ENCODE data around the gene HECTD2.
"Not testable (repeated sequence)": the region's sequence is repeated elsewhere in the genome, so short reads cannot be mapped to it uniquely, and the experiment has no call there.

Gene HECTD2

DNA sequence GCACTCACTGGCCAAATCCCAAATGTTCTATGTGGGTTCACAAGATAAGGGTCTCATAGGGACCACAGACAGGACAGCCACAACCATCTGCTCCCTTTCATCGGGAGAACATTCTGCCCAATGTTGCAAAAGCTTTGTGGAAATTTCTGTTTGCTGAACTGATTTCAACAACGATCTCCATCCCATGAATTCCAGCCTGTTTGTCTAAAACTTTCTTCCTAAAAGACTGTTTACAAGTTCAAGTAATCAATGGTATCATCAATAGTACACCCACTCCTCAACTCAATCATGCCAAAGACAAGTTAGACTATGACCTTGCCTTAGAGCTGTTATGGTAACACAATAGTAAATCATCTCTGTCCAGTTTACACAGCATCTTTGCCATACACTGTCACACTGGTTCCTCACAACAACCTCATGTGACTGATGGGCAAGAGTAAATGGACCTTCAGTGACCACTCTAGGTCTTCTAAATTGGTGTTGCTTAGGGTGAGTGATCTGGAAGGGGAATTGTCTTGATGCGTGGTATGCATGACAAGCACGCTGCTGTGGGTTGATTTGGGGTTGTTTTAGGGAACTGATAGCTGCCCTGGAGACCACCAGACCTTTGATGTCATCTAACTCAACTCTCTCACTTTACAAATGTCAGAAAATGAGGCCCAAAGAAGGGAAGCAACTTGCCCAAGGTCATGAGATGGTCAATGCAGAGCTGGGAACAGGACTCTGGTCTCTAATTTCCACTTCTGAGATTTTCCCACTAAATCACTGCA, 127.7 kb downstream of the HECTD2 start:
- DNase-seq (ENCODE audit: low read depth), result no peak

DNA sequence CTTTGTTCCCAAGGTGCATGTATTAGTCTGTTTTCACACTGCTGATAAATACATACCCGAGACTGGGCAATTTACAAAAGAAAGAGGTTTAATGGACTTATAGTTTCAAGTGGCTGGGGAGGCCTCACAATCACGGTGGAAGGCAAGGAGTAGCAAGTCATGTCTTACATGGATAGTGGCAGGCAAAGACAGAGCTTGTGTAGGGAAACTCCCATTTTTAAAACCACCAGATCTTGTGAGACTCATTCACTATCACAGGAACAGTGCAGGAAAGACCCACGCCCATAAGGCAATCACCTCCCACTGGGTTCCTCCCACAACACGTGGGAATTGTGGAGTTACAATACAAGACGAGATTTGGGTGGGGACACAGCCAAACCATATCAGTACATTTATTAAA, 129.8 kb downstream of the HECTD2 start:
- DNase-seq (ENCODE audit: low read depth), result no peak

DNA sequence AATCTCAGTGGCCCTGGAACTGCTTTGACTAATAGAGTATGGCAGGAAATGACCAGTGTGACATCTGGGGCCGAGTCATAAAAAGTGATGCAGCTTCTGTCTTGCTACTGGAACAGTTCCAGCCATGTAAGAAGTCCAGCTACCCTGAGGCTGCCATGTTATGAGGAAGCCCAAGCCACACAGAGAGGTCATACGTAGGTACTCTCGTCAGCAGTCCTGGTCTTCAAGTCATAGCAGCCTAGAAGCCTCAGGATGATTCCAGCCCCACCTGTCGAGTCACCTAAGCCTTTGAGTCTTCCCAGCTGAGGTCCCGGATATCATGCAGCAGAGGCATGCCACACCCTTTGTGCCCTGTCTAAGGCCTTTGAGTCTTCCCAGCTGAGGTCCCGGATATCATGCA, 130.6 kb downstream of the HECTD2 start:
- DNase-seq (ENCODE audit: low read depth), result no peak

DNA sequence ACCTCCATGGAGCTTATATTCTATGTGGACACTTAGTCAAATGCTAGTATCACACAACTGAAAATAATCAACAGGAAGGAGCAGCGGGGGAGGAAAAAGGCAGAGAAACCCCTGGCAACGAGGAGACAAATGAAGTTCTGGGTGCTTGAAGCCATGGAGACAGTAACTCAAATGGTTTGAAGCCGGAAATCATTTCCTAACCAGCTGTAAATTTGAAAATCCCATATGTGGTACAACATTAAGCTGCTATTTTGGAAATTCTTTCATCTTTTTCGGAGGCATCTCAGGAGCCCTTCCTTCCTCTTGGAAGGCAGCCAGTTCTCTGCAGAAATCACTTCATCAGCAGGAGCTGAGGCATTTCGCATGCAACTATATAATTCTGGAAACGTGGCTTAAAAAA, 131.3 kb downstream of the HECTD2 start:
- no peak for DNase-seq (ENCODE audit: low read depth)

DNA sequence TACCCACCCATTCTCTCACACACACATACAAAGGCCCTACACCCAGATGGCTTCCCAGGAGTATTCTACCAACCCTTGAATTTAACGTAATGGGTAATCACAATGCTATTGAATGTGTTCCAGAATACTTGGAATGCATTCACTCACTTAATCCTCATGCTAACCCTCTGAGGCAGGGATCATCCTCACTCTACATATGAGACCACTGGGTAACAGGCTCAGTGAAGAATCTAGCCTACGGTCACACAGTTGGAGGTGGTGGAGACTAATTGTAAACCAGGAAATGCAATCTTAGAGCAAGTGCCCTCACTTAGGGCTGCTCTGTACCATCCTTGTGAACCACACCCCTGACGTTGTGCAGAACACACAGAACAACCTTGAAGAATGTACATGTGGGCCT, 135.2 kb downstream of the HECTD2 start:
- DNase-seq (ENCODE audit: low read depth), result no peak

DNA sequence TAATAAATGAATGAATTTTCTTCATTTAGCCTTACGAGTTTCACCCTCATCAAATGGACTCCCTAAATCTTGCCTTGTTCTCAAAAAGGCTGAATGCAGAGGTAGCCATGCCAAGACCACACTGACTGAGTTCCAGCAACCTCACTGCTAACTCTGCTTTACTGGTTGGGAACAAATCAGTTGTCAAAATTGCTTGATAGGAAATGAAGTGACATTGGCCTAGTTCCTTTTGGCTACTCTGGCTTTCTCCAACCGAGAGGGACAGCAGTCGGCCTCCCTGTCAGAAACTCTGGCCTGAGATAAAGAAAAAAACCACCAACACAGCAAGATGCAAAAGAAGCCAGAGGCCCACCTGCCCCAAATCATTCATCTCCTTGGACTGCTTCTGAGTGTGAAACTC, 135.7 kb downstream of the HECTD2 start:
- DNase-seq (ENCODE audit: low read depth), result no peak

DNA sequence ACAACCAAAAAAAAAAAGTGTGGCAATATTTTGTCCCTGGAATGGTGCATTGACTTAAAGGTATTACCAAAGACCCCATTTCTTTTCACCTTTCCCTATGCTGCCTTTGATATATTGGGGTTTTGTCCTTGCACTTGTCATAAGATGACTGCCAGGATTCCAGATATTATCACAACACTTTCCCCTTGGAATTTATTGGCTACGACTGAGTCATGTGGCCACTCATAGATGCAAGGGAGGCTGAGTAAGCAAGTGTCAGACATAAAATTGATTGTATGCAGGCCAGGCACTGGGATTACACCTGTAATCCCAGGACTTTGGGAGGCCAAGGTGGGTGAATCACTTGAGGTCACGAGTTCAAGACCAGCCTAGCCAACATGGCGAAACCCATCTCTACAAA, 139.1 kb downstream of the HECTD2 start:
- DNase-seq (ENCODE audit: low read depth), result no peak

DNA sequence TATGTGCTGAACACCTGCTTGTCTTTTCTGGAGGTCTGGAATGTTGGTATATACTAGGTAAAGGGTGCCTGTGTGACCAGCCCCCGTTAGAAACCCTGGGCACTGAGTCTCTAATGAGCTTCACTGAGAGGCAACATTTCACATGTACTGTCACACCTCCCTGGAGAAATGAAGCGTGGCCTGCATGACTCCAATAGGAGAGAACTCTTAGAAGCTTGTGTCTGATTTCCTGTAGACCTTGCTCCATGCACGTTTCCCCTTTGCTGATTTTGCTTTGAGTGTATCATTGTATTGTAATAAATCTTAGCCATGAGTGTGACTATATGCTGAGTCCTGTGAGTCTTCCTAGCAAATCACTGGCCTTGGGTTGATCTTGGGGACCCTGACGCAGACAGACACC, 139.9 kb downstream of the HECTD2 start:
- no peak for DNase-seq (ENCODE audit: low read depth)

DNA sequence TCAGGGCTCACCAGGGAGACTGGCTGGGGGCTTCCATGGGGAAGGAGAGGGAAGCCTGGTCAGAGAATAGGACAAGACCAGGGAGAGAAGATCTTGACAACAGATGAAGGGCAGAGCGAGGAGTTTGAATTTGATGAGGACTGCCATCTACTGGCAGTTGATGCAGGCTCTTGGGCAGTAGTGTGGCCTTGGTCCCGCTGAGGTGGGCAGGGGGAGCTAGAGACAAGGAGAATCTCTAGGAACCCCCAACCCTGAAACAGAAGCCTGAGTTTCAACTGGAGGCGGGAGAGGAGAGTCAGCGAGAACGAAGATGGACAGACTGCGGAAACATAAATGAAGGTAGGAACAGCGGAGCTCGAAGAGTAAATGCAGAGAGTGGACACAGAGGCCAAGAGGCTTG, 141.7 kb downstream of the HECTD2 start:
- no peak for DNase-seq (ENCODE audit: low read depth)

DNA sequence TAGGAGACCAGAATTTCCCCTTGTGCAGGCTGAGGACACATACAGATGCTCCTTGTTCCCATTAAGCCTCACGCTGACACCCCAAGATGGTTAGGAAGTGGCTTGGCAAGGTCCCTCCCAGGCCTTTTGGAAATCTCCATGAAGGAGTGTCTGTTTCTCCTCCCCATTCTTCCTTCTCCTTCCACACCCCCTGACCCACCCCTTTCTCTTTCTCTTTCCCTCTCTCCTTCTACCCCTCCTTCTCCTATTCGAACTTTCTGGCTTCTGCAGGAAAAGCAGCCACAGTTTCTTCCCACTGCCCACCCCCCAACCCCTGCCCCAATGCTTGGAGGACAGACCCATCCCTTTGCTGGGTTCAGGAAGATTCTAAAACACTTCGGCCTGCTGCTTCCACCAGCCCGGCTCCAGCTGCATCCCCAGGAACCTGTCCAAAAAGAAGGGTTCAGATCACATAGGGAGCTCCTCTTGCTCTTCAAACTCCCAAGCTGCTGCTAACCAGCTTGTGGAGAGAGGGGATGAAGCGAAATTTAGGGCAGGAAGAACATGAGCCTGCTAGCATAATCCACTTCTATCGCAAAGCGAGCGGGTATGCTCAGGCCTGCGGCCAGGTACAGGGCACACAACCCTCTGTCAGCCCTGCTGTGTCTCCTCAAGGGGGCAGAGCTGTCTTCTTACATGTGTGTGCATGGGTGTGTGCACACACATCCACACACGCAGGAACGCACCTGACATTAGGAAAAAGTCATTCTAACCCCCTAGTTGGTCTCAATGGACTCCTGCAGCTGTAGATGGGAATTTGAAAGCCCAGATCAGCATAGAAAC, 142.3 kb downstream of the HECTD2 start:
- no peak for DNase-seq (ENCODE audit: low read depth)

DNA sequence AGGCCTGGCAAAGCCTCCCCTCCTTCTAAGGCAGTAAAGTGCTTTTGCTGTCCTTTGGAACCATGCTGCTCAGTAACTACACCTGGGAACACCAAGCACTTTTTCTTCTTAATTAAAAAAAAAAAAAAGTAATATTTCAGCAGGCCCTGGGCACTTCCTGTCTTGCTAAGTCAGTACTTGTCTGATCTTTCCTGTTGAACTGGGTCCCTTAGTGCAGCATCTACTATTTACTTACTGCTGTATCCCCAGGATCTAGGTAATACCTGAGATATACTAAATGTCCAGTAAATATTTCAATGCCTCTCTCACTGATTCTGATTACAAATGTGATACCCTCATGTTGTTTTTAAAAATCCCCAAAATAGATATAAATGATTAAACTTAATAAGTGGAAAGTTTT, 145.3 kb downstream of the HECTD2 start:
- no peak for DNase-seq (ENCODE audit: low read depth)

DNA sequence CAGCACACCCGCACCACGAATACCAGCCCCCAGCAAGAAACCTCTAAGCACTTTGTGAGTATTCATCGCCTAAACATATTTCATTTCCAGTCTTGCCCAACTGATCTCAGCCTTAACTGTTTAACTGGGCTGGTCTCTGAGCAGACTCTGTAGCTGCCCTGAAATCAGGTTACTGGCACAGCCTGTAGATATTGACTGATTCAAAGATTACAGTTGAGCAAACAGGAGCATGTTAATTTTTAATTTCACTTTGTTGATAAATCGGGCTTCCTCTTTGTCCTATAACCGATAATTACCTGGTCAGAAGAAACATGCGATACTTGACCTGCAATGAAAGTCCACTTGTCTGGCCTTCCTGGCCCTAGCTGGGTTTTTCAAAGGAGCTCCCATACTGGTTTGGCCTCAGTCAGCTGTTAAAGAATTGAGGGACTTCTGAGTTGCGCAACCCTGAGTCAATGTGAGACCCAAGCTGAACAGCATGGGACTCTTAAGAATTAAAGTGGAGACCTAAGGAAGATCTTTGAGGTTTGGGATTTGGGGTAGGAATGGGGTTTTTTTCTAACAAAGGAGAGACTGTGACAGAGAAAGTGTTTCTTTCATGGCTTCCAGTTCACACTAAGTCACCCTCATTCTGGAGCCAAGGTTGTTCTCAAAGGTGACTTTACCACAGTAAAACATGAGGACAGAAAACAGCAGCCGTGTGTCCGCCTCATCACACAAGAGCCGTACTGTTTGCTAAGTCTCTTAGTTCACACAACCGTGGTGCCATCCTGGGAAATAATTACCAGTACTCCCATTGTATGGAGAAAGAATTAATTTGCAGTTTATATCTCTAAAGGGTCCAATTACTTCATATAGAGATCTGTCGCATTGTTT, 146.8 kb downstream of the HECTD2 start:
- no peak for DNase-seq (ENCODE audit: low read depth)

DNA sequence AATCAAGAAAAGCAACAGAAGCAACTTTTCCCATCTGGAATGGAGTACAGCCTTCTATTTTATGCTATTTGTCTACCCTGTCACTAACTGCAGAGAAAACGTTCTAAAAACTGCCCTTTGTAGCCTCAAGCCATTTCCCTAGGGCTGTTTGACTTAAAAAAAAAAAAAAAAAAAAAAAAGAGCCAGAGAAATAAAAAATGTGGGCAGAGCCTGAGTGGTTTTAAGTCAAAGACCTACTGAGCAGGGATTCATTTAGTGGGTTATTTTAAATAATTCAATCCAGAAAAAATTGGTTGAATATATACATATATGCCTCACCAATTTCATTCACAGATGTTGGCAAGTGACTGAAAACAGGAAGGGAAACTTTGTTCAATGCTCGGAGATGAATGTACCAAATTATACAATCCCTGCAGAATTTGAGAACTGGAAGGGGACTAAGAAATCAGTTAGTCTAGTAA, 147.5 kb downstream of the HECTD2 start:
- DNase-seq (ENCODE audit: low read depth), result no peak

DNA sequence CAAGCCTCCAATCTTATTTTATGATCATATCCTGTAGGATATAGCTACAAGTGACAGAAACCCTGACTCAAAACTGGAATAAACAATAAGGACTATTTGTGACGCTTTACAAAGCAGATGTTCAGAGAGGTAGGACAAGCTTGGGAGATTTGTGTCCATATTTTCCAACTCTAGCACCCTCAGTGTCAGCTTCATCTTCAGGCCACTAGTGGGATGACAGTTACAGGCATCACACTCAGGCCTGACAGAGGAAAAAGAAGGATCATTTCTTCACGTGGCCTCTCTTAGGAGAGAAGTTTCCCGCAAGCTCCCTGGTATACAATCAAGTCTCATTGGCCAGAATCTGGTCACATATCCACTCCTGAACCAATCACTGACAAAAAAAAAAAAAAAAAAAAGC, 148.3 kb downstream of the HECTD2 start:
- no peak for DNase-seq (ENCODE audit: low read depth)

DNA sequence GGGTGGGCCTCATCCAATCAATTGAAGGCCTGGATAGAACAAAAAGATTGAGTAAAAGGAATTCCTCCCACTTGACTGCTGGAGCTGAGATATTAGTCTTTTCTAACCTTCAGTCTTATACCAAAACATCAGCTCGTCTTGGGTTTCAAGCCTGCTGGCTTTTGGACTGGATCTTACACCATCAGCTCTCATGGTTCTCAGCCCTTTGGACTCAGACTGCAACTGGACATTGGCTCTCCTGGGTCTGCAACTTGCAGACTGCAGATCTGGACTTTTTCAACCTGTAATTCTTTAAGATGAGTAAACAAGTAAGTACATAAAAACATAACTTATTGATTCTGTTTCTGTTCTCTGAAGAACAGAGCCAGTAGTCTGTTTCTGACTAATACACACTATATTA, 149.0 kb downstream of the HECTD2 start:
- DNase-seq (ENCODE audit: low read depth), result no peak

DNA sequence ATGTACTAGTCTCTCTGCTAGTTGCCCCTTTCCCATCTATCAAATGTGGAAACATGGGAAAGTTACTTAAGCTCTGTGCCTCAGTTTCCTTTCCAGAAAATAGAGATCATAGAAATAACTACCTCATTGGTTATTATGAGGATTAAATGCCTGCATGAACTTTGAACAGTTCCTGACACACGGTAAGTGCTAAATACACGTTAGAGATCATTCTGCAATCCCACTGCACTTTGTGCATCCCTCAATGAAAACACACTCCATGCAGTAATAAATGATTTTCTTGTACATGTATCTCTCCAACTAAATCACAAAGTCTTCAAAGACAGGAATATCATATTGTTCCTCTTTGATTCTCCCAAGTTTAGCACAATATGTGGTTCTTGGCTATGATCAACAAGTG, 149.6 kb downstream of the HECTD2 start:
- DNase-seq (ENCODE audit: low read depth), result no peak

DNA sequence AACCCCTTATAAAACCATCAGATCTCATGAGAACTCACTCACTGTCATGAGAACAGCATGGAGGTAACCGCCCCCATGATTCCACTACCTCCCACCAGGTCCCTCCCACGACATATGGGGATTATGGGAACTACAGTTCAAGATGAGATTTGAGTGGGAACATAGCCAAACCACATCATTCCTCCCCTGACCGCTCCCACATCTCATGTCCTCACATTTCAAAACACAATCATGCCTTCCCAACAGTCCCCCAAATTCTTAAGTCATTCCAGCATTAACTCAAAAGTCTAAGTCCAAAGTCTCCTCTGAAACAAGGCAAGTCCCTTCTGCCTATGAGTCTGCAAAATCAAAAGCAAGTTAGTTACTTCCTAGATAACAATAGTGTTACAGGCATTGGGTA, 150.7 kb downstream of the HECTD2 start:
- not testable (repeated sequence) for DNase-seq (ENCODE audit: low read depth)

DNA sequence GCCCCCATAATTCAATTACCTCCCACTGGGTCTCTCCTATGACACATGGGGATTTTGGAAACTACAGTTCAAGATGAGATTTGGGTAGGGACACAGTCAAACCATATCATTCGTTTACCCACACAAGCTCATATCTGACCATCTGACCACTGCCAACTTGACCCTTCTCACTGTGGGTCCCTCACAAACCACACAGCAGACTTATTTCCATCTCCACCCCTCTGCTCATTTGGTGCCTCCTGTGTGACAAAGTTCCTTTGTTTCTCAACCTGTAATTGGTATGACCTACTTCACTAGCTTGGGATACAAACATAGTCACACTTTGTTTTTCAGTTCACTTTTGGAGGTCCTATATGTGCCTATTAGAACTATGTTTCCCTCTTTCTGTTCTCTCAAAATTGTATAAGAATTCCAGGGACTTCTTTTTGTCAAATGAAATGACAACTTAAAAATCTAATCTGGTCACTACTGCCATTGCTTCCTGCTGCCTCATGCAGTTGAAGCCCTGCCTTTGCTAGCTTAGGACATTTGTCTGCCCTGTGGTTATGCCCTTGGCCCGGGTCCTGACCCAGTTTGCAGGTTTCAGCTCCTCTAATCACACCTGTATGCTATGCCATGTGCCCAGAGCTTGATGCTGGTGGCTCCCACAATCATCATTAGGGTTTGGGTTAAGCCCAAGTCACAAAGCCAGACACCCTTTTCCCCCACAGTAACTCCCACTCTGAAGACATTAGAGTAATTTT, 152.9 kb downstream of the HECTD2 start:
- DNase-seq (ENCODE audit: low read depth), result no peak

DNA sequence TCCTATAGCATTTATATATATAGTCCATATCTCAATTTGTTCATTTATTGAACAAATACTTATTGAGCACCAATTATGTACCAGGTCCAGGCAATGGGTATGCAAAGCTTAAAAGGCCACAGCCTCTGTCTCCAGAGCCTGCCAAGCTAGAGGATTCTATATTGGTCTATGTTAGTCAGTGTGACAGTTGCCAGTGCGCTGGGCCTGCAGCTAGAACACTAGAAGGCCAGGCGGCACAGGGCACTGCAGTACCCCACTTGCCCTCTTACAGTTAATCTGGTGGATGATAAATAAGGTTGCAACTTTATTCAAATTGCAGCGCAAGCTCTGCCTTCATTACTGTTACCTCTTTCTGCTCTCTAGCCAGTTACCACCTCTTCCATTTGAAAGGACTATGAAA, 153.9 kb downstream of the HECTD2 start:
- no peak for DNase-seq (ENCODE audit: low read depth)
